A172 (cell line): ENCODE data around the gene SERPINF2. TPM values are rescaled to one million over a fixed set of nuclear protein-coding genes. Genes with fewer than 3 reads are reported as not detected.
A peak's percentile ranks its signal among the peaks of the same experiment; 100 is the strongest.
"Not testable (repeated sequence)": the region's sequence is repeated elsewhere in the genome, so short reads cannot be mapped to it uniquely, and the experiment has no call there.

Source experiments
- DNase-seq: peaks from one replicate; pipeline ENCODE4 v3.0.0-alpha.2; 2015; ENCODE audit warnings: low spot score
- total RNA-seq: library from RNA; depleted of rRNA; stranded (reverse); fragments of >200 nt; shearing (Covaris generic); gene quantifications from 2 replicates; pipeline ENCODE4 v1.2.3, GENCODE V29; 2014

Gene SERPINF2
- total RNA-seq, 1 experiment from 2014 or later = 0.64 TPM

GRCh38 chr17:1762901-1763898 lies 20.5 kb downstream of the SERPINF2 start:
- no peak for DNase-seq

- no peak for DNase-seq
Measured at GRCh38 chr17:1764284-1764683, 21.6 kb downstream of the SERPINF2 start.

GRCh38 chr17:1764705-1765104 lies 22.0 kb downstream of the SERPINF2 start:
- not testable (repeated sequence) for DNase-seq

GRCh38 chr17:1765576-1765975 lies 22.9 kb downstream of the SERPINF2 start:
- DNase-seq = no peak

- DNase-seq = no peak
Measured at GRCh38 chr17:1766382-1767135, 23.9 kb downstream of the SERPINF2 start.

- DNase-seq = no peak
Measured at GRCh38 chr17:1767358-1767757, 24.7 kb downstream of the SERPINF2 start.

GRCh38 chr17:1769822-1770477 lies 27.3 kb downstream of the SERPINF2 start:
- DNase-seq = no peak

GRCh38 chr17:1773000-1773695 lies 30.5 kb downstream of the SERPINF2 start:
- peak; percentile 59 for DNase-seq

- no peak for DNase-seq
Measured at GRCh38 chr17:1773696-1774181, 31.1 kb downstream of the SERPINF2 start.

- no peak for DNase-seq
Measured at GRCh38 chr17:1774390-1775176, 31.9 kb downstream of the SERPINF2 start.

- DNase-seq = no peak
Measured at GRCh38 chr17:1776328-1776727, 33.7 kb downstream of the SERPINF2 start.

- DNase-seq = no peak
Measured at GRCh38 chr17:1776857-1777256, 34.2 kb downstream of the SERPINF2 start.

GRCh38 chr17:1779571-1780131 lies 37.0 kb downstream of the SERPINF2 start:
- peak; percentile 97 for DNase-seq

- DNase-seq = no peak
Measured at GRCh38 chr17:1782171-1782567, 39.5 kb downstream of the SERPINF2 start.

GRCh38 chr17:1783271-1783670 lies 40.6 kb downstream of the SERPINF2 start:
- no peak for DNase-seq

- peak; percentile 60 for DNase-seq
Measured at GRCh38 chr17:1783834-1784611, 41.4 kb downstream of the SERPINF2 start.

GRCh38 chr17:1785930-1786329 lies 43.3 kb downstream of the SERPINF2 start:
- no peak for DNase-seq

GRCh38 chr17:1786708-1787107 lies 44.0 kb downstream of the SERPINF2 start:
- no peak for DNase-seq

- DNase-seq = peak; percentile 96
Measured at GRCh38 chr17:1787301-1787902, 44.7 kb downstream of the SERPINF2 start.
